Transverse colon (tissue), 4 donors: Measurements from ENCODE around the gene MDM2. TPM values are rescaled to one million over a fixed set of nuclear protein-coding genes. Genes with fewer than 3 reads are reported as not detected.

Source experiments
- DNase-seq: peaks from one replicate; pipeline ENCODE4 v3.0.0-alpha.2; 2019
- H3K27ac ChIP-seq, 4 donors: fragments of 200-600 bp; sonication (generic); 2 replicates each; pipeline ENCODE4 v1.5.1; 2016 to 2018; ENCODE audit warnings: inconsistent platforms in 4 of 4
- H3K27me3 ChIP-seq: fragments of 200-600 bp; sonication (generic); 2 replicates; pipeline ENCODE4 v1.5.1; 2017; ENCODE audit warnings: inconsistent platforms
- H3K36me3 ChIP-seq, 4 donors: fragments of 200-600 bp; sonication (generic); 2 replicates each; pipeline ENCODE4 v1.5.1; 2017 to 2019; ENCODE audit warnings: inconsistent platforms in 4 of 4
- H3K4me1 ChIP-seq, 4 donors: fragments of 200-600 bp; sonication (generic); 2 replicates each; pipeline ENCODE4 v1.5.1; 2017 to 2020; ENCODE audit warnings: inconsistent platforms in 4 of 4
- H3K4me3 ChIP-seq, 4 donors: fragments of 200-600 bp; sonication (generic); 1 replicate in 1 of 4; 2 replicates in 3 of 4; pipeline versions ENCODE4 v1.5.1 to v1.6.1; 2017 to 2019; ENCODE audit warnings: inconsistent platforms in 4 of 4
- H3K9me3 ChIP-seq, 2 donors: fragments of 200-600 bp; sonication (generic); 2 replicates each; pipeline ENCODE4 v1.5.1; 2017 to 2019; ENCODE audit warnings: inconsistent platforms in 2 of 2
- EP300 ChIP-seq: sonication (generic); formaldehyde crosslinking; IDR thresholded peaks from one replicate; pipeline ENCODE4 v1.6.1; 2017; ENCODE audit warnings: antibody characterized with exemption, low read depth
- POLR2A ChIP-seq: fragments of 450-650 bp; IDR thresholded peaks from one replicate; pipeline ENCODE4 v1.6.1; 2016; ENCODE audit warnings: antibody characterized with exemption, mild to moderate bottlenecking, moderate library complexity
- POLR2AphosphoS5 ChIP-seq, 3 donors: sonication (generic); formaldehyde crosslinking; IDR thresholded peaks; one replicate each; pipeline ENCODE4 v1.6.1; 2016; ENCODE audit warnings: antibody characterized with exemption in 3 of 3
- WGBS, 2 donors: methylation state at CpG; one replicate each; pipeline ENCODE4 v1.1.5; 2018; ENCODE audit warnings: low coverage in 1 of 2; 5-methylcytosine and 5-hydroxymethylcytosine counted together
- in situ Hi-C, 4 donors: fragments of 200-750 bp; cut with MboI; loops; one replicate each; pipeline versions ENCODE4 v1.15.0 to v1.15.1; 2017; ENCODE audit warnings: low sequenced_read_pairs in 3 of 4, low pct_ligation_motif_present in 1 of 4, low pct_unique_long_range_greater_than_20kb in 1 of 4
- intact Hi-C: fragments of 100-400 bp; cut with DNase I; formaldehyde crosslinking; loops from one replicate; pipeline ENCODE4 v1.15.1; 2023; ENCODE audit warnings: low total_unique reads
- total RNA-seq, 4 donors: library from RNA; depleted of rRNA; stranded (reverse); fragments of >200 nt; gene quantifications; one replicate each; pipeline ENCODE4 v1.1.0, GENCODE V29; 2016
- TF ChIP-seq, protein P1 (sequence below), 5 experiments: fragments of 200-600 bp in 3 of 5; fragments of 450-650 bp in 2 of 5; sonication (generic) in 3 of 5; IDR thresholded peaks; 1 replicate in 2 of 5; 2 replicates in 3 of 5; pipeline ENCODE4 v1.5.1; 2016 to 2017; ENCODE audit warnings: antibody characterized with exemption in 5 of 5, inconsistent platforms in 3 of 5, mild to moderate bottlenecking in 2 of 5, moderate library complexity in 1 of 5

Gene MDM2
- total RNA-seq, 4 donors from 2014 or later = 45.7 to 291 (median 220) TPM

DNA sequence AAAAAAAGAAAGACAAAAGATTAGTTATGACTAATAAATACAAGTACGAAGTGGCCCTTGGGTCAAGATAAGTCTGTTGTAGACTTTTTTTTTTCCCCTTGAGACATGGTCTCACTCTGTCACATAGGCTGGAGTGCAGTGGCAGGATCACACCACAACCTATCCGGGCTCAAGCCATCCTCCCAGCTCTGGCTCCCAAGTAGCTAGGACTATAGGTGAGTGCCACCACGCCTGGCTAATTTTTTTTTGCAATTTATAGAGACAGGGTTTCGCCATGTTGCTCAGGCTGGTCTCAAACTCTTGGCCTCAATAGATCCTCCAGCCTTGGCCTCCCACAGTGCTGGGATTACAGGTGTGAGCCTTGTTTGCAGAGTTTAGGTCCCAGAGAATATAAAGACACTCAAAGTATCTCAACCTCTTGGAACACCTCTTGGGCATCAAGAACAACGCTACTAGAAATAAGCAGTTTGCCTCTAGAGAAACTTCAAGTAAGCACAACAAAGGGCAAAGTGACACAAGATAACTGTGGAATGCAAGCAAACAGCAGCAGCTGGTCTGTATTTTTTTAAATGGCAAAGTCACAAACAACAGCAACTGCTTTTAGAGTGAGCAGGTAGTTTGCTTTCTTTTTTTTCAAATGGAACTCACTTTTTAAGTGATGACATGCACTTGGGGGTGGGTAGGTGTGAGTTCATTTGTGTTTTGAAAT, 3.9 kb upstream of the MDM2 start:
- Histone ChIP-seq H3K4me1 (peaks cover 0 to 20% (median 8%) of the 10 kb centered on the region in 4 donors), H3K27ac (no peak overlapping the region), H3K9me3 (no peaks in the 10 kb centered on the region), H3K4me3 (no peak overlapping the region), H3K36me3 (no peaks in the 10 kb centered on the region), H3K27me3 (no peaks in the 10 kb centered on the region)
- in situ Hi-C loops = no loop called here
- WGBS, 2 donors = 83 to 90% methylated on average over 2 to 5 of the region's 5 CpGs
- no peak for TF ChIP-seq POLR2A
- TF ChIP-seq EP300 = no peak
- no peak for TF ChIP-seq POLR2AphosphoS5 (IDR thresholded peaks at IDR 0.05)
- TF ChIP-seq, protein P1, sequence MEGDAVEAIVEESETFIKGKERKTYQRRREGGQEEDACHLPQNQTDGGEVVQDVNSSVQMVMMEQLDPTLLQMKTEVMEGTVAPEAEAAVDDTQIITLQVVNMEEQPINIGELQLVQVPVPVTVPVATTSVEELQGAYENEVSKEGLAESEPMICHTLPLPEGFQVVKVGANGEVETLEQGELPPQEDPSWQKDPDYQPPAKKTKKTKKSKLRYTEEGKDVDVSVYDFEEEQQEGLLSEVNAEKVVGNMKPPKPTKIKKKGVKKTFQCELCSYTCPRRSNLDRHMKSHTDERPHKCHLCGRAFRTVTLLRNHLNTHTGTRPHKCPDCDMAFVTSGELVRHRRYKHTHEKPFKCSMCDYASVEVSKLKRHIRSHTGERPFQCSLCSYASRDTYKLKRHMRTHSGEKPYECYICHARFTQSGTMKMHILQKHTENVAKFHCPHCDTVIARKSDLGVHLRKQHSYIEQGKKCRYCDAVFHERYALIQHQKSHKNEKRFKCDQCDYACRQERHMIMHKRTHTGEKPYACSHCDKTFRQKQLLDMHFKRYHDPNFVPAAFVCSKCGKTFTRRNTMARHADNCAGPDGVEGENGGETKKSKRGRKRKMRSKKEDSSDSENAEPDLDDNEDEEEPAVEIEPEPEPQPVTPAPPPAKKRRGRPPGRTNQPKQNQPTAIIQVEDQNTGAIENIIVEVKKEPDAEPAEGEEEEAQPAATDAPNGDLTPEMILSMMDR (IDR thresholded peaks at IDR 0.05) = no peak
- intact Hi-C loops = no loop called here
- no peak for DNase-seq

DNA sequence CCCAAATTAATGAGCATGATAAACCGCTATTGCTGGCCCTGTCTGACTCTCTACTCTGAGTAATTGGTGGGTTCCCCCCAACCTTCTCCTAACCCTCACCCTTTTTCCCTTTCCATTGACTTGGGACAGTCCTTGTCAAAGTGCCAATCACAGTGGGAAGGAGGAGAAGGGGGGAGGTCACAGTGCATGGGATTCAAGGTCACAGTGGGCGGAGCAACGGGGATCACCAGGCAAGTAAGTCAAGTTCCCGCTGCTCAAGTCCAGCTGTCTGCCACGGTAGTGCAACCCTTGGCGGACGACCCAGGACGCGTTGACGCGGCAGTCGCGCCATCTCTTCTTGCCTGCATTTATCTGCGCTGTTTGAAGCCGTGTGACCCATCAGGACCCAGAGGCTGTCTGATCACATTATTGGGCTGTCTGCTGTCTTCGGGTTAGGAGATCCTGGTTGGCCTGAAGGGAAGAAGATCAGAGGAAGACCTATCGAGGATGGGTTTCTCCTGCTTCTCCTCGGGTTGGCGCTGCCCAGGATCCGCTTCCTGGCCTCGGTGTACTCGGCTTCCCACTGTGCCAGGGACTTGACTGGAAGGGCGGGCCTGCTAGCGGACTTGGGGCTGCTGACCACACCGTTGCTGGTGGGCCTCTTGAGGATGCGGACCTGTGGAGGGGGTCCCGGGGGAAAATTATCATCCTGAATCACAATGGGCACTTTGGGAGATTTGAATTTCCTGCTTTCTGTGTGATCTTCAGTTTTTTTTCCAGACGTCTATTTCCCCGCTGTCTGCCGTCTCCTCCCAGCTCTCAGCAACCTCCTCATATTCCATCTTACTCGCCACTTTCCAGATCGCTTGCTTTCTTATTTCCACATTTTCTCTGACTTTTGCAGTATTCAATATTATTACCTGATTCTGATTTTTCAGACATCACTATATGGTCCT, 3.1 kb upstream of the MDM2 start:
- intact Hi-C loops = no loop called here
- TF ChIP-seq POLR2AphosphoS5 (IDR thresholded peaks at IDR 0.05) (no peak), EP300 (no peak), POLR2A (no peak)
- TF ChIP-seq, protein P1 (IDR thresholded peaks at IDR 0.05) = no peak
- in situ Hi-C loops = no loop called here

DNA sequence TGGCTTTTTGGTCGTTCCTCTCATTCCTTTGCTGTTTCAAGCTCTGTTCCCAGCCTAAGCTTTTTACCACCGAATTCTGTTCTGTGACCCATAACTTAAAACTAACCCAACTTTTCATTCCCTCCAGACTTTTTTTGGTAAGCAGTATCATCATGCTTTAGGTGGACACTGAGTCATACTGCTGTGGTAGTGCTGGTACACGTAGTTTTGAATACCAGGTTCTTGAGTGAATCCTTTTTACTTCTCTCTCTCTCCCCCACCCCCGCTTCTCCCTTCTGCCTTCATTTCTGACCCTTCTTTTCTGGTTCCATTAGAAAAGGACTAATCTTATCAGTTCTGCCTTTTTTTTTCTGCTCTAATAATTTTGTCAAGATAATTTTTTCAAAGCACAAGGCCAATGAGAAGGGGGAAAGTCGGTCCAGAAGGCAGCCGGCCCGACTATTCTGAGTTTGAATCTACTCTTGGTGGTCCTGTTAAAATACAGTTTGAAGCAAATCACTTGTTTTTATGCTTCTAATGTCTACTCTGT, 2.3 kb upstream of the MDM2 start:
- H3K4me3 ChIP-seq = no peak overlapping the region
- no peak for DNase-seq
- TF ChIP-seq EP300 (no peak), POLR2AphosphoS5 (IDR thresholded peaks at IDR 0.05) (no peak), POLR2A (no peak)
- TF ChIP-seq, protein P1 (IDR thresholded peaks at IDR 0.05) = no peak
- in situ Hi-C loops (no loop called here), intact Hi-C loops (no loop called here)
- no peak overlapping the region for H3K27ac ChIP-seq
- H3K36me3 ChIP-seq = peaks cover 0 to 9% (median 0%) of the 10 kb centered on the region in 4 donors
- peaks cover under 1 to 30% (median 11%) of the 10 kb centered on the region in 4 donors for H3K4me1 ChIP-seq
- no peaks in the 10 kb centered on the region for H3K27me3 ChIP-seq
- WGBS, 2 donors = 88 to 92% methylated on average over 7 of the region's 7 CpGs
- H3K9me3 ChIP-seq = no peaks in the 10 kb centered on the region

More for the DNA sequence above, 3.1 kb upstream of the MDM2 start:
- WGBS, 2 donors = 94 to 95% methylated on average over 6 to 32 of the region's 32 CpGs
- Histone ChIP-seq H3K27ac (no peak overlapping the region), H3K4me3 (no peak overlapping the region), H3K4me1 (peaks cover 0 to 27% (median 9%) of the 10 kb centered on the region in 4 donors), H3K9me3 (no peaks in the 10 kb centered on the region), H3K27me3 (no peaks in the 10 kb centered on the region), H3K36me3 (peaks cover 0 to 4% (median 0%) of the 10 kb centered on the region in 4 donors)
- DNase-seq = no peak
